Activated CD4-positive, alpha-beta T cell treated with anti-CD3 and anti-CD28 coated beads, Interleukin-2, amount 10 ng/mL, durations not matched to agents 7 days and 5 days (primary cell): ENCODE results near the gene TRPV6. TPM values are rescaled to one million over a fixed set of nuclear protein-coding genes. Genes with fewer than 3 reads are reported as not detected.

Experiments used
- CTCF ChIA-PET: fragments of 350-600 bp; sonication (Branson Sonifier 250); formaldehyde crosslinking; loops from one replicate; lab custom pipeline; 2021; ENCODE audit warnings: antibody characterized with exemption; lab: Charles Lee
- POLR2A ChIA-PET: fragments of 350-600 bp; sonication (Branson Sonifier 250); formaldehyde crosslinking; loops from one replicate; lab custom pipeline; 2021; ENCODE audit warnings: antibody characterized with exemption; lab: Charles Lee
- DNase-seq: peaks from one replicate; pipeline ENCODE4 v3.0.0-alpha.2; 2020
- H3K27ac Mint-ChIP-seq: one replicate; pipeline ENCODE4 v1.8.0; 2021; ENCODE audit warnings: mild to moderate bottlenecking, moderate library complexity, mixed read lengths
- H3K27me3 Mint-ChIP-seq: one replicate; pipeline ENCODE4 v1.8.0; 2021; ENCODE audit warnings: mixed read lengths
- H3K36me3 Mint-ChIP-seq: one replicate; pipeline ENCODE4 v1.8.0; 2021; ENCODE audit warnings: low read depth, mixed read lengths
- H3K4me1 Mint-ChIP-seq: one replicate; pipeline ENCODE4 v1.8.0; 2021; ENCODE audit warnings: mixed read lengths
- H3K4me3 Mint-ChIP-seq: one replicate; pipeline ENCODE4 v1.8.0; 2021; ENCODE audit warnings: mild to moderate bottlenecking, moderate library complexity, mixed read lengths
- H3K9me3 Mint-ChIP-seq: one replicate; pipeline ENCODE4 v1.8.0; 2021; ENCODE audit warnings: mixed read lengths
- total RNA-seq, 2 experiments: library from RNA; stranded (reverse); gene quantifications; one replicate each; pipeline ENCODE4 v1.2.3, GENCODE V29; 2021

The TRPV6 gene
- total RNA-seq, 2 experiments from 2014 or later: 0.07 TPM; not detected in 1

DNA sequence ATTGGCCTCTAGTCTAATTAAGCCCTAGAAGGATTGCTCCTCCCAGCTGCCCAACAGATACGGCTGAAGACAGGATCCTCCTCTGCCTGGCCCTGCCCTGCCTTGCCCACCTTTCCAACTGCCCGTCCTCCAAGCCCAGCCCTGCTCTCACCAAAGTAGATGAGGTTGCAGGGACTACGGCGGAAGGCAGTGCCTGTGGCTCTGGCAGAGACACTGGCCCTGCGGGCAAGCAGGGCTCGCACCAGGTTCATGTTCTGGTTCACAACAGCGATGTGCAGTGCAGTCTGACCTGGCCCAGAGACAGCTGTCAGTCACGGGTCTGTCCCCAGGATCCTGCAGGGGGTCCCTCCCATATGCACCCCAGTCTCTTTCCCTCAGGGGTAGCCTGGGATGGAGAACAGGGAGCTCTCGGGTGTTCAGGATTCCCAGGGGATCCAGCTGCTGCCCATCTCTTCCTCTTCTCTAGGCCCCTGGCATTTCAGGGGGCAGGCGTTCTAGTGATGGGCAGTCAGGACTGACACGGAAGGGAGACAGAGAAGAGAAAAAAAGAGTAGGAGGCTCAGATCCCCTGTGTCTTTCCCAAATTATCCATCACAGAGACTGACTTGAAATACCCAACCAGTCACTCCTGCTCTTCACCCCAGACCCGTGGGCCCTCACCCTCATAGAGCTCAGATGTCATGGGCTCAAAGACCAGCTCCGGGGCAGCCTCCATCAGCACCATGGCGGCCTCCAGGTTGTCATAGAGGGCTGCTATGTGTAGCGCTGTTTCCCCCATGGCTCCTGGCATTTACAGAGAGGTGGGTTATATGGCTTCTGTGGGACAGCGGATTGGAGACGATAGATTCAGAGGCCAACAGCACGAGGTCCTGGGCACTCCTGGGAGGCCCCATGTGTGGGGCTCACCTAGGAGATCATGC lies 8.3 kb downstream of the TRPV6 start:
- no peak overlapping the region for H3K4me3 Mint-ChIP-seq
- H3K27ac Mint-ChIP-seq: no peak overlapping the region
- ChIA-PET CTCF (interaction anchor here (0.8 to 1.4 kb wide), 2 partner anchors 18 to 115 kb away, joined by 3 read pairs; no protein-coding TSS in a partner anchor), POLR2A (no interaction called here)
- H3K4me1 Mint-ChIP-seq: no peaks in the 10 kb centered on the region
- no peak for DNase-seq
- H3K9me3 Mint-ChIP-seq: no peaks in the 10 kb centered on the region
- H3K27me3 Mint-ChIP-seq: peaks cover 17% of the 10 kb centered on the region
- H3K36me3 Mint-ChIP-seq: no peaks in the 10 kb centered on the region

DNA sequence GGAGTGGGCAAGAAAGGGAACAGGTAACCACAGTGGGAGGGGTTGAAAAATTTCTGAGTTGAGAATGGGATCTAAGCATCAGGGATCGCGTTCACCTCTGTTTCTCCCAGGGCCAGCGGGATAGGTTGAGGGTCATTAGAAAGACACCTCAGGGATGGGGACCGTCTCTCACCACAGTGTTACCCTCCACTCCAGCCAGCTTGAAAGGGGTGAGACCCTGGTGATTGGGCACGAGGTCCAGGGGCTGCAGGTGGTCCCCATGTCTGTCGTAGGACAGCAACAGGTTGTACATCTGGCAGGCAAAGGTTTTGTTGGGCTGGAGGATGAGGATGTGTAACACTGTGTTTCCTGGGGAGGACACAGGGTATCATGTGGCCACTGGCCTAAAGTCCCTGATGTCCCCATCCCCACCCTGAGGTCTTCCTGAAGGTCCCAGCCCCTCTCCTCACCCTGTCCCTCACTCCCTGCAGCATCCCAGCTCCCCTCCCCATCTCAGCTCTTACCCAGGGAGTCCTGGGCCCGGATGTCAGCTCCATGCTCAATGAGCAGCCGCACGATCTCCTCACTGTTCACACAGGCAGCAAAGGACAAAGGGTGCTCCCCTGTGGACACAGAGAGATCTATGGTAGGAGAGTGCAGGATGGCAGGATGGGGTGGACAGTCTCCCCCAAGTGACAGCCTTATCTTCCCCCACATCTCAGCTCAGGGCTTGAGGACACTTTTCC lies 9.1 kb downstream of the TRPV6 start:
- DNase-seq: no peak
- ChIA-PET CTCF (interaction anchor here (0.8 to 1.4 kb wide), 2 partner anchors 19 to 116 kb away, joined by 3 read pairs; no protein-coding TSS in a partner anchor), POLR2A (no interaction called here)
- Mint-ChIP-seq H3K36me3 (no peaks in the 10 kb centered on the region), H3K27ac (no peak overlapping the region), H3K27me3 (peaks cover 12% of the 10 kb centered on the region), H3K4me1 (no peaks in the 10 kb centered on the region), H3K4me3 (no peak overlapping the region), H3K9me3 (no peaks in the 10 kb centered on the region)

DNA sequence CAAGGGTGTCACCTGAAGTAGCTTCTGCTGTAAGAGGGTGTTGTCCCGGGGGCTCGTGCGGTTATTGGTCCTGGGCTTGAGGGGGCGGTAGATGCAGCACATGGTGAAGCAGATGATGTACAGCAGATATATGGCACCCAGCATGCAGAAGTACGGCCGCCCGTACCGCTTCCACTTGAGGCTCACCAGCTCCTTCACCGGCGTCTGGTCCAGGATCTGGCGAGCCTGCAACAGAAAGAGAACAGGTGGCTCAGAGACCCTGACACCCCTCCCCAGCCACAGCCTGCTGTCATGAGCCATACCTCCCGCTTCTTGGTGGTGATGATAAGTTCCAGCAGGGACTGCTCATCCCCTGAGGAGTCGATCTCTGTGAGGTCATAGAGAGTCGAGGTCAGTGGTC lies 10.1 kb downstream of the TRPV6 start:
- DNase-seq: no peak
- Mint-ChIP-seq H3K36me3 (no peaks in the 10 kb centered on the region), H3K9me3 (no peaks in the 10 kb centered on the region), H3K4me1 (no peaks in the 10 kb centered on the region), H3K27ac (no peak overlapping the region), H3K27me3 (peaks cover 10% of the 10 kb centered on the region), H3K4me3 (no peak overlapping the region)
- POLR2A ChIA-PET: no interaction called here
- CTCF ChIA-PET: no interaction called here

DNA sequence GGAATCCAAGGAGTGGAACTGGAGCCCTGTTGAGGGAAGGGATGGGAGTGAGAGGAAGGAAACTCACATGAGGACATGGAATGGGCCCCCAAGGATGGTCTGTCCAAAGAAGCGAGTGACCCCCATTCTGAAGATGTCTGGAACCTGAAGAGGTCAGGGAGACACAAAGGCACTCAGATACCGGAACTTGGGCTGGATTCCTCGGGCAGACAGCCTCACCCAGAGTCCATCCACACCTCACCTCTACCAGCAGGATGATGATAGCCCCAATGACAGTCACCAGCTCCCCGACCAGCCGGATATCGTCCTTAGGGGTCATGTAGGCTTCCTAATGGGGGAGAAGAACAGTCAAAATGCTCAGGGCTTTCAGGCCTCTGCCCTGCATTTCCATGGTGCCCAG lies 10.7 kb downstream of the TRPV6 start:
- CTCF ChIA-PET: no interaction called here
- DNase-seq: no peak
- POLR2A ChIA-PET: no interaction called here
- Mint-ChIP-seq H3K36me3 (no peaks in the 10 kb centered on the region), H3K9me3 (no peaks in the 10 kb centered on the region), H3K4me3 (no peak overlapping the region), H3K4me1 (no peaks in the 10 kb centered on the region), H3K27ac (no peak overlapping the region), H3K27me3 (peaks cover 6% of the 10 kb centered on the region)

DNA sequence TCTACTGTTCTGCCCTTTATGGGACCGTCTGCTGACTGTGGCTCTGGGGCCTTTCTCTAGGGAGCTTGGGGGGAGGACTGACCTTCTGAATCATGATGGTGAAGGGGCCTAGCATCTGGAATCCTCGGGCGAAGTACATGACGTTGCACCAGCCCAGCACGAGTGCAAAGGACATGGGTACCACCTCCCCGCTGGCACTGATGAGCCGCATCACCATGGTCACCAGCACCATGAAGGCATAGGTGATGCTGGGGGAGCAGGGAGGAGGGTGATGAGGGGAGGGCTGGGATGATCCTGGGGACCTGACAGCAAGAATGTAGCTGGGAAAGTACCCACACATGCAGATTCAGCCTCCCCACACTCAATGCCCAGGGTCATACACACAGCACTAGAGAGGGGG lies 11.1 kb downstream of the TRPV6 start:
- H3K36me3 Mint-ChIP-seq: no peaks in the 10 kb centered on the region
- POLR2A ChIA-PET: no interaction called here
- peaks cover 2% of the 10 kb centered on the region for H3K27me3 Mint-ChIP-seq
- no peaks in the 10 kb centered on the region for H3K4me1 Mint-ChIP-seq
- no peak overlapping the region for H3K27ac Mint-ChIP-seq
- DNase-seq: no peak
- H3K9me3 Mint-ChIP-seq: no peaks in the 10 kb centered on the region
- CTCF ChIA-PET: no interaction called here
- H3K4me3 Mint-ChIP-seq: no peak overlapping the region

DNA sequence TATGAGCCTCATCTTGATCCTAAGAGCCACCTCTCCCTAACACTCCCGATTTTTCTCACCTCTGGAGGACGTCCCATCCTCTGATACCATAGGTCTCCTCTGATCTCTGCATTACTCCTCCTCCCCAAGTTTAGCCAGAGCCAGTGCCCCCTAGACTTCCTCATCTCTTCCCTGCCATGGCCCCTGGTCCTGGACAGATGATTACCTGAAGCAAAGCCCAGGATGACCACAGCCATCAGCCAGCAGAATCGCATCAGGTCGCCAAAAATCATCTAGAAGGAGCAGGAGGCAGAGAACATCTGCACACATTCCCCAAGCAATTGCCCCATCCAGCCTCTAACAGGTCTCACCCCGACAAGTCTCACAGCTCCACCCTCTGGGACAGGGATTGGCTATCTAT lies 11.7 kb downstream of the TRPV6 start:
- no peak for DNase-seq
- POLR2A ChIA-PET: no interaction called here
- no peak overlapping the region for H3K27ac Mint-ChIP-seq

DNA sequence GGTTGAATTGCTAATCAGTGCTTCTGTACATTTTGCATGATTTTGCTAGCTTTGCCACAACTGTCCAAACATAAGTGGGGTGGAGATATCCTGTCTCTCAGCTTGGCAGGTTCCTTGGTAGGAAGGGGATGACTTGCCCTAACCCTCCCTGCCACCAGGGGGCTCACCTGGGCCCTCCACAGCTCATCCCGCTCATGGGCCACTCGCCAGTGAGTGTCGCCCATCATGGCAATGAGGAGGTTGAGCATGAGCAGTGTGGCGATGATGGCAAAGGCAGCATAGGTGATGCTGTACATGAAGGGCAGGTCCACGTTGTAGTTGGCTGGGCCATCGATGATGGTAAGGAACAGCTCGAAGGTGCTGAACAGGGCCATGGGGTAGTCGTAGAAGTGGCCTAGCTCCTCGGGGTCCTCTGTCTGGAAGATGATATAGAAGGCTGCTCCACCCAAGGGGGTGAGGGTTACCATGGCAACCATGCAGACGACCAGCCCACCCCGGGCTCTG lies 12.2 kb downstream of the TRPV6 start:
- H3K4me1 Mint-ChIP-seq: no peaks in the 10 kb centered on the region
- H3K4me3 Mint-ChIP-seq: no peak overlapping the region
- POLR2A ChIA-PET: interaction anchor here (0.7 kb wide), 2 partner anchors 32 to 498 kb away, joined by 3 read pairs; no protein-coding TSS in a partner anchor
- H3K9me3 Mint-ChIP-seq: no peaks in the 10 kb centered on the region
- DNase-seq: peak; percentile 31
- H3K36me3 Mint-ChIP-seq: no peaks in the 10 kb centered on the region
- no peaks in the 10 kb centered on the region for H3K27me3 Mint-ChIP-seq
- no peak overlapping the region for H3K27ac Mint-ChIP-seq
- CTCF ChIA-PET: interaction anchor here (0.5 to 1.4 kb wide), 10 partner anchors 9 to 248 kb away, joined by 3 to 4 read pairs (median 3); no protein-coding TSS in a partner anchor

More for the DNA sequence above, 11.7 kb downstream of the TRPV6 start:
- H3K27me3 Mint-ChIP-seq: no peaks in the 10 kb centered on the region
- H3K36me3 Mint-ChIP-seq: no peaks in the 10 kb centered on the region
- H3K9me3 Mint-ChIP-seq: no peaks in the 10 kb centered on the region
- H3K4me1 Mint-ChIP-seq: no peaks in the 10 kb centered on the region
- CTCF ChIA-PET: interaction anchor here (0.5 to 1.0 kb wide), 3 partner anchors 16 to 32 kb away, joined by 3 to 4 read pairs (median 3); no protein-coding TSS in a partner anchor
- H3K4me3 Mint-ChIP-seq: no peak overlapping the region

DNA sequence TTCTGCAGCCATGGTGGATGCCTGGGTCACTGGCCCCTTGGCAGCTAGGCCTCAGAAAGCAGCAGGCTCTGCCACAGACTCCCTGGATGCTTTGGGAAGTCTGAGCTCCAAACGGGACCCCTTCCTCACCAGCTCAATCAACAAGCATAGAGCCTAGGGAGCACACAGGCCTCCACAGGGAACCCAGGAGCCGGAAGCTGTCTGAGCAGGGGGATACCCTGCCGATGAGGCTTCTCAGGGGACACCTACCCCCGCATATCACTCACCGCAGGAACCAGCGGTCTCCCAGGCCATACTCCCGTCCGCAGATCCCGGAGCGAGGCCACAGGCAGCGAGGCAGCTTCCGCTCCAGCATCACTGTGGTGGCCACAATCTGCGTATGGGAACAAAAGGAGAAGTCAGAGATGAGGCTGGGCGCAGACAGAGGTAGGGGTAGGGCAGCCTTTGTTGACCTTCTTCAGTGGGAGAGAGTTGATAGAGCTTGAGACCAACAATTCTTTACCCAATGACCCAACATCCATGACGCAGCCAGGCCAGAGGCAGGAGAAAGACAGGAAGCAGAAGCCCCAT lies 13.4 kb downstream of the TRPV6 start:
- Mint-ChIP-seq H3K9me3 (no peaks in the 10 kb centered on the region), H3K27me3 (no peaks in the 10 kb centered on the region), H3K36me3 (no peaks in the 10 kb centered on the region), H3K4me1 (no peaks in the 10 kb centered on the region), H3K27ac (no peak overlapping the region), H3K4me3 (no peak overlapping the region)
- DNase-seq: no peak
- POLR2A ChIA-PET: no interaction called here
- CTCF ChIA-PET: interaction anchor here (0.9 to 1.4 kb wide), 4 partner anchors 10 to 18 kb away, joined by 3 read pairs; no protein-coding TSS in a partner anchor

DNA sequence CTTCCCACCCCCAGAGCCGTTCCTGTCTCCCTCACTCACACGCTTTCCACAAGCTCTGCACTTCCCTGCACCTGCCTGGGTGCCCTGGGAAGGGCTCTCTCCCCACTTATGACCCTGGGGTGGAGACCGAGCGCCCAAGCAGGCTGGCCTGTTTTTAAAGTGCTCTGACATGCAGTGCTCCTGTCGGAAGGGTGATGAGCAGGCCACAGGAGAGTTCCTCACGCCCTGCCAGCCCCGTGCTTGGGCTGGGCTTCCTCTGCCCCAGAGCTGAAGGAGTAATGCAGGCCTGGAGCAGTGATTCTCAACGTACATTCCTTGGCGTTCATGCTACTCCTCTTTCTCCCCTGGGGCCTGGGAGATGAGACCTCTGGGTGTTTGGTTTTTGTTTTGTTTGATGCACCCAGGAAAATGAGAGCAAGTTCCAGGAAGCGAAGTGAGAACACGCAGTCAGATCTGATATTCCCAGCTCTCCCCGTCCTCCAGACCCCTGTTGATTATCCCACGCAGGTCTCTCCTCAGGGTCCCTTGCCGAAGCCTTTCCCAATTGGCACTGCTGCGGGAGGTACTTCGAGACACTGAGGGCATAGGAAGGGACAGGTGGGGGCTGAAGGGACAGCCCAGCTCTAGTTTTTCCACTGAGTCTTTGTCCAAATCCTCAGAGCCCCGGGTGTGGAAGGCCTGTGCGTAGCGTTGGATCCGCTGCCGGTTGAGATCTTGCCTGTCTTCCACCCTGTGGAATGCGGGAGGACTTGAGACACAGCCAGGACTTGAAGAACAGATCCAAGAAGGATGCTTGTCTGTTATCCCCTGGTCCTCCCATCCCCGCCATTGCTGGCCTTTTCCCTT lies 14.1 kb downstream of the TRPV6 start:
- DNase-seq: no peak
- Mint-ChIP-seq H3K36me3 (no peaks in the 10 kb centered on the region), H3K27me3 (no peaks in the 10 kb centered on the region), H3K4me1 (no peaks in the 10 kb centered on the region), H3K27ac (no peak overlapping the region), H3K9me3 (no peaks in the 10 kb centered on the region), H3K4me3 (no peak overlapping the region)
- POLR2A ChIA-PET: no interaction called here
- CTCF ChIA-PET: interaction anchor here (1.2 to 1.4 kb wide), 2 partner anchors 11 to 18 kb away, joined by 3 read pairs; no protein-coding TSS in a partner anchor

DNA sequence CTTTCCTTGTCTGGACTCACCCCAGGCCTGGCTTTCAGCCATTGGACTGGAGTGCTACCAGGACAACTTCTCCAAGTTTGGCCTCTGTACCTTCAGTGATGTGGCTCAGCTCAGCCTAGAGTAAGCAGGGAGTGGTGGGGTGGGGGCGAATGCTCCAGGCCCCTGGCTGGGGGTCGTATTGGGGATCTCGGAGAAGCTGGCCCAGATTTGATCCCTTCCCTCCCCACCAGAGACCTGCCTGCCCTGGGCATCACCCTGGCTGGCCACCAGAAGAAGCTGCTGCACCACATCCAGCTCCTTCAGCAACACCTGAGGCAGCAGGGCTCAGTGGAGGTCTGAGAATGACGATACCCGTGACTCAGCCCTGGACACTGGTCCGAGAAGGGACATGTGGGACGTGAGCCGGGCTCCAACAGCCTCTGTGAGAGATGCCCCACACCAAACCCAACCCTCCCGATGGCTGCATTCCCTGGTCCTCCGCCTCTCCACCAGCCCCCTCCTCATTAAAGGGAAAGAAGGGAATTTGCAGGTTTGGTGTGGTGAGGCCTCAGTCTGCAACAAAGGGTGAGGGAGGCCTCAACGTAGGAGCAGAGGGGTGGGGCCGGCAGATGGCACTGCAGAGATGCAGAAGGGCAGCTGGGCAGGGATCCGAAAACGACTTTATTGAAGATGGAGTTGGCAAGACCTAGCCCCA lies 14.8 kb downstream of the TRPV6 start:
- Mint-ChIP-seq H3K4me1 (peaks cover 4% of the 10 kb centered on the region), H3K27me3 (no peaks in the 10 kb centered on the region), H3K9me3 (no peaks in the 10 kb centered on the region), H3K36me3 (no peaks in the 10 kb centered on the region), H3K4me3 (no peak overlapping the region), H3K27ac (no peak overlapping the region)
- ChIA-PET CTCF (no interaction called here), POLR2A (no interaction called here)
- DNase-seq: no peak

DNA sequence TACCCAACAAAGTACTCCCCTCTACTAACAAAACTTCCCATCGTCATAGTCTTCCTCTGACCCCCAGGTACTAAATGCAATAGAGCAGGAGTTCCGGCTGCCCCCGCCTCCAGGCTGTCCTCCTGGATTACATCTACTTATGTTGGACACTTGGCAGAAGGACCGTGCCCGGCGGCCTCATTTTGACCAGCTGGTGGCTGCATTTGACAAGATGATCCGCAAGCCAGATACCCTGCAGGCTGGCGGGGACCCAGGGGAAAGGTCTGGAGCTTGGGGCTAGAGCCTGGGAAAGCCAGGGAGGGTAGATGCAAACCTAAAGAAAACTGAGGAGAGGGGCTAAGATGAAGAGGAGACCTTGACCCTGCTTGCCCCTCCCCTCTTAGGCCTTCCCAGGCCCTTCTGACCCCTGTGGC lies 15.4 kb downstream of the TRPV6 start:
- POLR2A ChIA-PET: no interaction called here

More for the DNA sequence above, 15.4 kb downstream of the TRPV6 start:
- no peaks in the 10 kb centered on the region for H3K36me3 Mint-ChIP-seq
- CTCF ChIA-PET: no interaction called here
- H3K9me3 Mint-ChIP-seq: no peaks in the 10 kb centered on the region
- no peak overlapping the region for H3K27ac Mint-ChIP-seq
- no peak for DNase-seq
- no peaks in the 10 kb centered on the region for H3K27me3 Mint-ChIP-seq
- no peak overlapping the region for H3K4me3 Mint-ChIP-seq
- H3K4me1 Mint-ChIP-seq: peaks cover 4% of the 10 kb centered on the region
